T1000 (cell line): ENCODE results near the gene ANKS1A.

Source experiments
- DNase-seq: peaks from one replicate; lab custom pipeline; 2025; ENCODE audit warnings: mixed read lengths; lab: John Stamatoyannopoulos, UW

The ANKS1A gene

DNA sequence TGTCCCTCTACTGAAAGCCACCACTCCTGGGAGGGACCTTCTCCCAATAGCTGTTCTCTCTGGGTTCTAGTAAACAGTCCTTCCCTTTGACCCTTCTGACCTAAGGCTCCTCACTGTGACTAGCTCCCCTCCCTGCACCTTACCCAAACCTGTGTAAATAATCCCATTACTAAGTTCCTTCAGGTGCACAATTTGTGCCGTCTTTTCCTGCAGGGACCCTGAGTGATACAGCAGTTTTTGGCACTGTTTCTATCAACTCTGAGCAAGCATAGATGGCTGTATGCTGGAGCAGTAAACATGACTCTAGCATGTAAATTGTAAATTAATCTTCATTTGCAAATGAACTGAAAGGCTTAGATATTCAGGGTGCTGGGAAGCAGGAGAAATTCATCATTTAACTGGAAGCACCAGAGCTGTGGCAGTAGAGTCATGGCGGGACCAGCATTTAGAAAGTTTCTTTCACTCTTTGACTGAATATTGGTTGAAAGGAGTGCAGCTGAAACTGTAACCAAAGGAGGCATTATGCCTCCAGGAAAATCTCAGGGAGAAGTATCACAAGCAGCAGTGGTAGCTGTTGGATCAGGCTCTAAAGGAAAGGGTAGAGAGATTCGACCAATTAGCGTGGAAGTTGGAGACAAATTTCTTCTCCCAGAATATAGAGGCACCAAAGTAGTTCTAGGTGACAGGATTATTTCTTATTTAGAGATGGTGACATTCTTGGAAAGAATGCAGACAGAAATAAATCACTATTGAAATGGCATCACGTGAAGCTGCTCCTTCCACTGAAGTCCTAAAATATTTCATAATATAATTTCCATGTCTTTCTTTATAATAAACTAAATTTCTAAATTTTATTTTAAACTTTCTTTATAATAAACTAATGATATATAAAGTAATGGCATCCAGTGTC, 134.3 kb downstream of the ANKS1A start:
- DNase-seq: no peak

DNA sequence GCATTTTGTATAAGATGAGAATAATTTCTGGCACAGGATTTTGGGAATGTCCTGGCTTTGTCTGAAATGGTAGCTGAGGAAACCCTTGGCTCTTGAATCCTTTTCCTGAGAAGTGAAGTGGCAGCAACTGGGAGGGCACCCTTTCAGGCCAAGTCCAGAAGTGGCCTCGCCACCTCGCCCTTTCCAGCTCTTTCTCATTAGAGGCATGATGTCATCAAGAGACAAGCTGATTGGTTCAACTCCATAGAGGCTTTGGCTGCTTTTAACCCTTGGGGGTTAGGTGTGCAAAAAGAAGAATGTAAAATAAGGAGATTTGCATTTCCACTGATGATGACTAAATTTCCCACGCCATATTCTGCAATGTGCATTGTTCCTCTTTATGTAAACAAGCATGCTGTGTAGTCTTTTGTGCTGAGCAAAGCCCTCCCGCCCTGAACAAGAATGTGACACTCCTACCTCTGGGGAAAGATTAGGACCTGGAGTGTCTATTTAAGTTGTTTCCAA, 135.5 kb downstream of the ANKS1A start:
- DNase-seq: no peak

DNA sequence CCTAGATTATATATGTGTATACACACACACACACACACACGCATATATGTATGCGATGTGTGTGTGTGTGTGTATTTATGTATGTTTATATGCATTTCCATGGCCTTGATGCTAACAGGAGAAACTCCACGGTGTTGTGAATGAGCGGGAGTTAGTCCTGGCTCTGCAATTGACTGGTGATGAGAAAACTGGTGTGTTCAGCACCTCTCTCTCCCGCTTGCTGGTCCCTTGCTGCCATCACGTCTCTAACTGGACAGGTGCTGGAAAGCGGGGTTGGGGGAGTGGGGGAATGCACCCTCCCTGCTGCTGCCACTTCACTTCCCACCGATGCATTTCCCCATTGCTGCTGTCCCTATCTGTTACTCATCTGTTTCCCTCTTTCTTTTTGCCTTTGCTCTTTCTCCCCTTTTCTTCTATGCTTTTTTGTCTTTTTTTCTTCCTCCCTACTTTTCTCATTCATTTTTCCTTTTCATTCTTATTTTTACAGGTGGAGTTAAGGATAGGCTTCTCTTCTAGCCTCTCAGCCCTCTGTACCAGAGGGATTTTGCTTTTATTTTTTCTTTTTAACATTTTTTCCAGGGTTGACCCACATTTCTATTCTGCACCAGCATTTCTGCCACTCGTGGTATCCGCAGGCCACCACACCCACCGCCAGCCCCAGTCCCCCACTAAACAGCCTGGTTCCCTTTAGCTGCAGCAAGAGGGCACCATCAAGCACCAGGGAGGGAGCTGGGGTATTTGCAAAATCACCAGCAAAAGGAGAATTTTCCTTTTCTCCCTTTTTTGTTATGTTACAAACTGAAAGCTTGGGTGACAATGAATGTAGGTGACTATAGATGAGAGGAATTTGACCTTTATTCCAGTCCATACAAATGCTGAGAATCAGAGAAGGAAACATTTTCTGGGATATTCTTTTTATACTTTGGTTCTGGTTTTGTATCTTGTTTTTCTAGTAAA, 136.5 kb downstream of the ANKS1A start:
- no peak for DNase-seq

DNA sequence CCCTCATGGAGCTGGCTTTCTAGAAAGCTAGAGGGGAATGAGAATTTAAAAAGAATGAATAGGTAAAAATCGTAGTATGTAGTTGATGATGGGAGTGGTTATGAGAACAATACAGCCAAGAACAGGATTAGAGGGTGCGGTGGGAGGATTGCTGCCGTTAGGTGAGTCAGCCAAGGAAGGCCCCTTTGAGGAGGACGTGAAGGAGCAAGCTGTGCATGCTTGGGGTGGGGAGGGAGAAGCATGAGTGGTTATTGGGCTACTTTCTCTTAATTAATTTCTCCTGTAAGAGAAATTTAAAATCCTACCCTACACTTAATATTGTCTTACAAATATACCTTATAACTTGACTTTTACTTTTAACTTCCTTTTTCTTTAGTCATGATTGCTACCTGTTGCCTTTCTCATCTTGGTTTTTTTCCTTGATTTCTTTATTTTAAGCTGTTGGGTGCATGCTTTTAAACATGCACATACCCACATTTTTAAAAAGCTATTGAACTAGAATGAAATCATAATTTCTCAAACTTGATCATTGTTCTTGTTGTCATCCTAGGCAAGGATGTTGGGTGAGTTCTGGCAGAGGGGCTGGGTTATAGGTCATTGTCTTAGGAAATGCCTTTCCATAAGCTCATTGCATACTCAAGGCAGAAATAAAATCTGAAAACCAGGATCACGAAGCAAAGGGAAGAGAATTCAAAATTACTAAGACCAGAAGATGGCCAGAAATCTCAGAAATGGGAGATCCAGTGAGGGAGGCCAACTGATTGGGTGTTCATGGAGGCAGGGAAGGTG, 137.6 kb downstream of the ANKS1A start:
- DNase-seq: no peak

DNA sequence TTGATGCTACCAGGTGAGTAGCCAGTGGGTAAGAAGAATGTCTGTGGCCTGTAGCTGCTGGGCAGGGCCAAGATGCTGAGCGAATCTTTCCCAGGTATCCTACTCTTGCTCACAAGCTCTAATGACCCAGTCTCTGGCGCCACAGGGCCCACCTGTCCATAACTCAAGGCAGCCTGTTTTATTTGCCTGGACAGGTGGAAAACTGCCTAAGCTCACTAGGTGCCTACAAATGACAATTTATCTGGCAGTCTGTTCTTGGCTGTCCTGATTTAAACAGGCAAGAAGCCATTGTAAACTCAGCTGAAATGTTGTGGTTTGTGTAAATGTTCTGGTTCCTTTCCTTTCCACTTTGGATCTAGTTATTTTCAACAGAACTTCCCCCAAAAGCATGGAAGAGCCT, 138.8 kb downstream of the ANKS1A start:
- DNase-seq: no peak

DNA sequence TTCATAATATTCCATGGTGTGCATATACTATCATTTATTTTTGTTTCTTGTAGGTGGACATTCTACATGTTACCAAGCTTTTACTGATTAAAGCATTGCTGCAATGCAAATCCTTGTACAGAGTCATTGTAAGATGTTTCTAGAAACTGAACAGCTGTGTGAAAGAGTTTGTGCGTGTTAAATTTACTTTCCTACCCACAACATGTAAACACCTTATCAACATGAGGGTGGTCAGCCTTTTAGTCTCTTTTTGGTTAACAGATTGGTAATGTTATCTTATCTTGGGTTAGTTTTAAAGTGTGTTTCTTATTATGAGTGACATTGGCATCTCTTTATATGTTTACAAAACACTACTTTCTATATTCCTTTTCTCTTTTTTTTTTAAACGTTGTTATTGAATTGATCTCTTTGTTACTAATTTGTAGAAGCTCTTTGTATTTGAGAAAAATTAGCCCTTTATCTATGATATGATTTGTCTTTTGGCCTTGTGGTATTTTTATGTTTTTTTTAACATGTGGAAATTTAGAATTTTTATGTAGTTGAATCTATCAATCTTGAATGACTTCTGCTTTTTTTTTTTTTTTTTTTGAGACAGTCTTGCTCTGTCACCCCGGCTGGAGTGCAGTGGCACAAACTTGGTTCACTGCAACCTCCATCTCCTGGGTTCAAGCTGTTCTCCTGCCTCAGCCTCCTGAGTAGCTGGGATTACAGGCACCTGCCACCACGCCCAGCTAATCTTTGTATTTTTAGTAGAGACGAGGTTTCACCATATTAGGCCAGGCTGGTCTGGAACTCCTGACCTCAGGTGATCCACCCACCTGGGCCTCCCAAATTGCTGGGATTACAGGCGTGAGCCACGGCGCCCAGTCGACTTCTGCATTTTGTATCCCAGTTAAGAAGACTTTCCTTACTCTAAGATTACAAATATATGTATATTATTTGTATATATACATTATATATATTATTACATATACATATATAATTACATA, 140.0 kb downstream of the ANKS1A start:
- DNase-seq: no peak

DNA sequence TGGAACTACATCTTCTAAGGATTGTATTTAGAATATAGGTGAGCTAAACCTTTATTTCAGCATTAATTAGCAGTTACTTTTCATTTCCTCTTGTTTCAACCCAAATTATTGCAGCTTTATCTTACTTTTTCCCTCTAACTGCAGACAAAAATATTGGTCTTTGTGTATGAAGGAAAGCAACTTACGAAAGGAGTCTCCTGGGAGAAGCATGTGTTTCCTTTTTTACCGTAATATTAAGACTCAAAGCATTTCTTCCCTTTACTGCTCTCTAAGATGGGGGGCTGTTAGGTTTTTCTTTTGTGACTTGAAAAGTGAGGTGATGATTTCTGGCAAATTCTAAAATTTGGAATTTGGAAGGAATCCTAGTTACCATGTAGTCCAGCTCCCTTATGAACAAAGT, 141.0 kb downstream of the ANKS1A start:
- no peak for DNase-seq

DNA sequence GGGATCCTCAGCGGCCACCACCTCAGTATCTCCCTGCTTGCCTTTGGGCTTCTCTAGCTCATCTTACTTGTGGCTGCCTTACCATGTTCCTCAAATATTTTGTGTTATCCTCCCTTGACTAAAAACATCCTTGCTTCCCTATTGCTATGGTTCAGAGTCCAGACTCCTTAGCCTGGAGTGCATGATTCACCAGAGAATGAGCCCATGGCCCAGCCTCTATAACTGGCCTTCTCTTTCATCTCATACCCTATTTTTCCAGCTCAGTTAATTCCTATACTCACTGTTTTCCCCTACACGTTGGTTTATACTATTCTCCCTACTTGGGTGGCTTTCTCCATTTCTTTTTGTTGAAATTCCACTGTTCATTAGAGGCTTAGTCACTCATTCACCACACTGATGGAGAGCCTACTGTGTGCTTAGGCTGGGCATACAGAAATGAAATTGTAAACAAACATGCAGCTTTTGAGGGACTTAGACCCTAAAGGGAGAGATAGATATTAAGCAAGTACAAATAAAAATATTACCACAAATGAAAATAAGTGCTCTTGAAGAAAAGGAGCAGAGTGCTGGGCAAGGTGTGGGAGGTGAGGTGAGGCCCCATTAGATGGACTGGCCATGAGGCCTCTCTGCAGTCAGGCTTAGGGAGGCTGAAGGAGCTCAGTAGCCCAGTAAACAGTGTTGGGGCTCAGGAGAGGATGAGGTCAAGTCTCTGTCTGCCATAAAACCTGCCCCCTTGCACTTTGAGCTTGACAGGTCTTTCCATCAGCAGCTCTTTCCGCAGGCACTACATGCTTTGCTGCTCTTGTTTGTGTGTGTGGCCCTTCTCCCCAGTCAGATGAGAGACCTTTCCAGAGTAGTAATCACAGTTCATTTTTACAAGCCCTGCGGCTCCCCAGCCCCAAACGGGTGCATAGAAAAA, 142.8 kb downstream of the ANKS1A start:
- no peak for DNase-seq

DNA sequence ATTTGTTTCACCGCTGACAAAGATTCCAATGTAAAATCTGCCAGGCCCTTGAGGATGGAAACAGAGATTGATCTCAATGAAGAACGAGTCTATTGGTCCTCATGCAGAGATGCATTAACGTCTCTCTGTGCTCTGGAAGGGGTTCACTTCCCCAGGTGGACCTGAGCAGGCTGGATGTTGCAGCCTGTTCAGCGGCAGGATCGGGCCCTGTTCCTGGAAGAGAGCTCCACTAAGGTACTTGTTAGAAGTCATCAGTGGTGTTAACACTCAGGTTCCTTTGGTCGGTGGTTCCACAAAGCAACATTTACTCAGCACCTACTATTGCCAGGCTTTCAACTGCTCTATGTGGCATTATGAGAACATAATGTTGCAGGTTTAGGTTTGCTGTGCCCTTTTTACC, 144.6 kb downstream of the ANKS1A start:
- no peak for DNase-seq

DNA sequence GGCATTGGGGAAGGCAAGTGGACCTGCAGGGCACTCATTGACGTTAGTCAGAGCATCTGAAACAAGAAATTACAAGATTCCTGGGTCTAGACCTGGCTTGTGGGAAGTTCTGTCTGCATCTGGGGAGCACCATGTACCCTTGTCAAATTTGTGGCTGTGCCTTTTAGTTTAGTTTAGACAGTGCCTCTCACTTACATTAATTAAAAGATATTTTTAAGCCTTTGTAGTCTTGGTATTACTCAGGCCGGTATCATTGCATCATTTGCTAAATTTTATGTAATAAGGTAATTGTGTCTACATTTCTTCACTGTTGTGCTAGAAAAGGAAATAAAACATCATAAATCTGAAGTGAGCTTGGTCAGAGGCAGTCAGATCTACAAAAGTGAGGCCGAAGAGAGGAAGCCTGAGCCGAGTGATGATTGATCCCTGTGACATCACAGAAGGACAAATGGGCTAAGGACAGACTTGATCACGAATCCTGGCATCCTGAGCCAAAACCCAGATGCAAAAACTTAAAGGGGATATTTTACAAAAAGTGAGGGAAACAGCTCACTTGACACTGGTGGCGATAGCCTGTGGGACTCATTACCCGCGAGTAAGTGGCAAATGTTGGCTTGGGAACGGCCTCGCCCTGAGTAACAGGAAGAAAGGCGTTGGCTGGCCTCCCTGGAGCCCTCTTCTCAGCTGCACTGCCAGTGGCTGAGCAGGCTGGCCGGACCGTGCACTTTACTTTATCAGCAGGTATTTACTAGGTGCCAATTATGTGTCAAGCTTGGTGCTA, 145.5 kb downstream of the ANKS1A start:
- DNase-seq: no peak

DNA sequence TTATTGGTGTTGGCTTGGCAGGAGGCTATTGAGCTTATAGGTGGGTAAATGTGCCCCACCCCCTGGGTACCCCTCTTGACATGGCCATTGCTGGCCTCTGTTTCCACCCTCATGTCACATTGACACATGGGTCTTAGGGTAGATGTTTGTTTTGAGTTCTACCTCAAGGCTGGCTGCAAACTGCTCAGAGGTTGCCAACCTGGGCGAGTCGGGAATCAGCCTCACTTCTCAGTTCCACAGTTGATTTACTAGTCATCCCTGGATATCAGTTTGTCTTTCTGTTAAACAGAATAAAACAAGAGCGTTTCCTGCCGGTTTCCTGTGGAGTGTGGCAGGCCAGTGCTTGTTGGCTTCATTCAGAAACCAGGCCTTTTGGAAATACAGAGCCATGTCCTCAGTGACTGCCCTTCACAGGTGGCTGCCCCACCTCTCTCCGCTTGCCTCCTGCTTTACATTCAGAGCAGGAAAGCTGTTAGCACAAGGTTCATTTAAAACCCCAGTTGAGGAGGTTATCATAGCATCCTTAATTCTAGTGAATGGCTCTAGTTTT, 146.5 kb downstream of the ANKS1A start:
- DNase-seq: no peak

DNA sequence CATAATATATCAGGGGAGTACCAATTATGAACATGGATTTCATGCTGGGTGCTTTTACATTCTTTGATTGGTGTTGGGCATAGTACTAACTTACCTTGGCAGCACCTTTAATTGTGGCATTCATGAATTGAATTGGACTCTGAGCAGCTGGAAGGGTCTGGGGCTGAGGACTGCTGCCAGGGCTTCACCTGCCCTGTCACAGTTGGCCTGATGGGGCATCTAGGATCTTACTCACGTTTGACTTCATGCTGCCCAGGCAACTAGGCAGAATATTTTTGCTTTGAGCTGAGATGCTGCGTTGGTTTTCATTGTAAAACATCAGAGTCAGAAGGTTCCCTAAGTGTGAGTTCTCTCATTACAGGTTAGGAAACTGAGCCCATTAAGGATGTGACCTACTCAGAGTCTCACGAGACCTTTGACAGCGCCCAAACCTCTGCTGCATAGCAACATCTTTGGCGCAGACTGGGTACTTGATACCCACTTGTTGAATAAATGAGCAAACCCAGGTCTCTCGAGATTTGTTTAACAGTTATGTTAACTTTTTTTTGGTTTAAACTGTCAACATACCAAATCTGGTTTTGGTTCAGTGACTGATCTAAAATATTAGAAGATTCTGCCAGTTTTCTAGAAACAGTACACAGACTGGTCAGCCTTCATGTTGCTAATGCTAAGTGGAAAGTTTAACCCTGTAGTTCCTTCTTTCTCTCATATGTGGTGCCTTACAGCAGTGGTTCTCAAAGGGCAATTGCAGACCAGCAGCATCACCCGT, 147.2 kb downstream of the ANKS1A start:
- no peak for DNase-seq

DNA sequence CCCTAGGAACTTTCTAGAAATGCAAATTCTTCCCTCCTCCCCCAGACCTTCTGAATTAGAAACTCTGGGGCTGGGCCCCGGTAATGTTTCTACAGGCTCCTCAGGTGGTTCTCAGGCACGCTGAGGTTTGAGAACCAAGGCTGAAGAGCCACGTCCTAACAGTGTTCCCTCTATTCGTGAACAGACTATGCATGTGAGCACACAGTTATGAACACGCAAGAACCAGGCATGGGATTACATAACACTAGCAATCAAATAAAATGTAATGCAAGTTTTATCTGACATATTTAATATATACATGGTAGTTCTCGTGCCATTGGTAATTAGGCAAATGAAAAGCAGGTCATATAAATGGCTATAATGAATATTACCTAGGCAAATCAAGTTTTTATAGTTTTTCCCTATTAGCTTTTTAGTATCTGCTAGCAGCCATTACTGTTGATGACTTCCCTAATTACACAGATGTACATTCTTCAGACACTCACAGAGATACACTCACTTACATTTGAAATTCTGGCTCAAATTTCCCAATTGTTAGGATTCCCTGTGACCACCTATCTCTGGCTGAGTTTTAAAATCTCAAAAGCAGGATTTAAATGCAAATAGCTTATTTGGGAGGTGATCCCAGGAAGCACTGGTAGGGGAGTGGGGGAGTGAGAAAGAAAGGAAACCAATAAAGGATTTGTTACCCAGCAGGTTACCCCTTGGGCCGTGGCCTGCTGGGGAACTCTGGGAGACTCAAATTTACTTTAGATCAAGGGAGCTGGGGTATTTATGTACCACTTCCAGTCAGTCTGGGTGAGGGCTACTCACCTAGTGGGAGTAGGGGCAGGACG, 148.0 kb downstream of the ANKS1A start:
- DNase-seq: no peak

DNA sequence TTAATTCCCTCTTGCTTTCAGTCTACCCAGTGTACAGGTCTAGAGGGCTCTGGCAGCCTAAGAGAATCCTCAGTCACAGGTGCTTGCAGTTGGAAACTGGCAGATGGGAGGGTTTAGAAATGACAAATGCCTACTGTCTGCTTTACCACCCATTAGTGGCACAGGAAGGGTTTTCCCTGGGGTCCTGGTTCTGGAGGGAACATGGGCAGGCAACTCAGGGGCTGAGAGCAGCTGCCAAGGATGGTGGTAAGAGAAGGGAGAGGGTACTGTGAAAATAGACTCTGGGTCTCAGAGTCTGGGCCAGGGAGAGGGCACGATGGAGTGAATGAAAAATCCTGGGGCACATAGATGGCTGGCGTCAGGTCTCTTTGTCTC, 148.6 kb downstream of the ANKS1A start:
- DNase-seq: no peak

DNA sequence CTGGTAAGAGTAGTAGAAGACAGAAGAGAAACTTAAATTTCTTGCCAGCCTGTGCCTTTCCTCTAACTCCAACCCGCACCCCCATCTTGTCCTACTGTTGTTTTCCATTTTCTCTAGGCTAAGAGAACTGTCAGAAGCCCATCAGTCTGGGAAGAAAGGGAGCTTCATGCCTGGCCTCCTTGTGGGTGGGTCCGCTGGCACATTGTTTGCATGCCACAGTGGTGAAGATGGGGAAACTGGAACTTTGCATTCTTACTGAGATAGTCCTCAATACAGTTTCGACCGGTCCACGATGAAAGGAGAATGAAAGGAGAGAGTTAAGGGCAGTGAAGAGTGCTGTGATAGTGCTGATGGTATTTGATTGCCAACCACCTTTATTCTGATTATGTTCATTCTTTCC, 149.0 kb downstream of the ANKS1A start:
- DNase-seq: no peak

DNA sequence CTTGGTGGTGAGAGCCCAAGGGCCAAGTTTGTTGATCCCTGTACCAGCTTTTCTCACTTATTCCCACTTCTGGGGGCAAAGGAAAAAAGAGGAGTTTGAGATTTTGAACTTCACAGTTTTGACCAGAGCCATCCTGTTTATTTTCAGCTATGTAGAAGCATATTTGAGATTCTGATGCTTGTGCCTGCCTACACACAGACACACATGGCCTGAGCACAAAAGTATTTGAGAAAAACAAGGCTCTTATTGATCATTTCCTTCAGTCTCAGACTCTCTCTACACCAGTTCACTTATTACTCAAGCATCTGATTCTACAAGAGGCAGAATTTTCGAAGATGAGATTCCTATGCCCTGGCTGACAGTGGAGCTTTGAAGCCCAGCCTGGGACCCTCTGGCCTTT, 151.3 kb downstream of the ANKS1A start:
- DNase-seq: no peak
